OCI-LY1 (cell line): ENCODE results near the gene HDAC9.

ENCODE experiments used
- EZH2 ChIP-seq: fragments of 200-600 bp; sonication (generic), shearing (Covaris generic); IDR thresholded peaks from 2 replicates; pipeline ENCODE4 v1.8.0; 2017; ENCODE audit warnings: borderline replicate concordance, mixed run types, mild to moderate bottlenecking, antibody characterized with exemption, low read length, moderate library complexity, mixed read lengths
- TF ChIP-seq, protein P1 (sequence below): fragments of 200-600 bp; sonication (generic), shearing (Covaris generic); IDR thresholded peaks from 2 replicates; pipeline ENCODE4 v1.5.1; 2017; ENCODE audit warnings: mild to moderate bottlenecking, antibody characterized with exemption, low read length, moderate library complexity, mixed read lengths

DNA sequence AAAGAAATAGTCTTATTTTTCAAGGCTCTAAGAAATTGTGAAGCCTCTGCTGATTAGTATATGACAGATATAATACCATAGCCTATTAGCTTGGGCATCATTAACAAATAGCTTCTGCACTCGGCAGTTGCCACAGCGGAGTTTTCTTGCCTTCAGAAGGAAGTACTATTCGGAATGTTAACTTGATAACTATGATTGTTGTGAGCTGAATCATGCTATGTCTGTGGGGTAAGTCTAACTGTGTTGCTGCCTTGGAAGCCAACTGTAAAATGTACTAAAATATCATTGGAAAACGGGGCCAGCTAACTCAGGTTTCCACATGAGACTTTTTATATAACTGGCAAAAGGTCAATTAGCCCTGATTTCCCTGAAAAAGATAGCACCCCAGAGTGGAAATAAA lies 528.7 kb downstream of the HDAC9 start:
- TF ChIP-seq, protein P1, sequence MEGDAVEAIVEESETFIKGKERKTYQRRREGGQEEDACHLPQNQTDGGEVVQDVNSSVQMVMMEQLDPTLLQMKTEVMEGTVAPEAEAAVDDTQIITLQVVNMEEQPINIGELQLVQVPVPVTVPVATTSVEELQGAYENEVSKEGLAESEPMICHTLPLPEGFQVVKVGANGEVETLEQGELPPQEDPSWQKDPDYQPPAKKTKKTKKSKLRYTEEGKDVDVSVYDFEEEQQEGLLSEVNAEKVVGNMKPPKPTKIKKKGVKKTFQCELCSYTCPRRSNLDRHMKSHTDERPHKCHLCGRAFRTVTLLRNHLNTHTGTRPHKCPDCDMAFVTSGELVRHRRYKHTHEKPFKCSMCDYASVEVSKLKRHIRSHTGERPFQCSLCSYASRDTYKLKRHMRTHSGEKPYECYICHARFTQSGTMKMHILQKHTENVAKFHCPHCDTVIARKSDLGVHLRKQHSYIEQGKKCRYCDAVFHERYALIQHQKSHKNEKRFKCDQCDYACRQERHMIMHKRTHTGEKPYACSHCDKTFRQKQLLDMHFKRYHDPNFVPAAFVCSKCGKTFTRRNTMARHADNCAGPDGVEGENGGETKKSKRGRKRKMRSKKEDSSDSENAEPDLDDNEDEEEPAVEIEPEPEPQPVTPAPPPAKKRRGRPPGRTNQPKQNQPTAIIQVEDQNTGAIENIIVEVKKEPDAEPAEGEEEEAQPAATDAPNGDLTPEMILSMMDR = no peak
- no peak for TF ChIP-seq EZH2
